DMS153 treated with DMSO at 0.1 percent for 48 hours (cell line): Measurements from ENCODE around the gene C18orf54.
"Not testable (repeated sequence)": the region's sequence is repeated elsewhere in the genome, so short reads cannot be mapped to it uniquely, and the experiment has no call there.

Source experiments
- DNase-seq: peaks from one replicate; lab custom pipeline; 2025; ENCODE audit not compliant: unreplicated experiment; lab: John Stamatoyannopoulos, UW

The C18orf54 gene

DNA sequence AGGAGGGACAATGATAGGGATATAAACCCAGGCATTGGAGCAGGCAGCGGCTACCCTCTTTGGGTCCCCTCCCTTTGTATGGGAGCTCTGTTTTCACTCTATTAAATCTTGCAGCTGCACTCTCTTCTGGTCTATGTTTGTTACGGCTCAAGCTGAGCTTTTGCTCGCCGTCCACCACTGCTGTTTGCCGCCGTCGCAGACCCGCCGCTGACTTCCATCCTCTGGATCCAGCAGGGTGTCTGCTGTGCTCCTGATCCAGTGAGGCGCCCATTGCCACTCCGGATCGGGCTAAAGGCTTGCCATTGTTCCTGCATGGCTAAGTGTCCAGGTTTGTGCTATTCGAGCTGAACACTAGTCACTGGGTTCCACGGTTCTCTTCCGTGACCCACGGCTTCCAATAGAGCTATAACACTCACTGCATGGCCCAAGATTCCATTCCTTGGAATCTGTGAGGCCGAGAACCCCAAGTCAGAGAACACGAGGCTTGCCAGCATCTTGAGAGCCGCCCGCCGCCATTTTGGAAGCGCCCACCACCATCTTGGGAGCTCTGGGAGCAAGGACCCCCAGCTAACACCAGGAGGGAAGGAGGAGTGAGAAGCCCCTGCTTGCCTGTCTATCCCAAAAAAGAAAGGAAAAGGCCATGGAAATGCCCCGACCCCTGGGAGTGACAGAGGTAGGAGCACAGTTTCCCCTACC is 29.2 kb downstream of the C18orf54 start:
- DNase-seq, result not testable (repeated sequence)

DNA sequence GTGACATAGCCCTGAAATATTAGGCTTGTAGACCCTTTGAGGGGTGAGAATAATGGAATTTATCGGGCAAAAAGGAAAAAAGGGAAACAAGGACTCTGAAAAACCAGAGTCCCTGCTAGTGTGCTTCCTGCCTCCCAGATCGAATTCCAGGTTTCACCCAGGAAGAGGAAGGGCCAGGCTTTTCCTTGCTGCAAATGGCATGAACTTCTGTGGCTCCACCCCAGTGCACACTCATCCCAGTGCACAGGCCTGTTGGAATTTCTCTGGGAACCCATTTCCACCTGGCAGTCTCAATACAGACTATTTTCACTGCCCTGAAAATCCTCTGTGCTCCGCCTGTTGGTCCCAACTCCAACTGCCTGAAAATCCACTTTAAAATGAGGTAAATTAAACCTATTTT is 29.9 kb downstream of the C18orf54 start:
- no peak for DNase-seq

DNA sequence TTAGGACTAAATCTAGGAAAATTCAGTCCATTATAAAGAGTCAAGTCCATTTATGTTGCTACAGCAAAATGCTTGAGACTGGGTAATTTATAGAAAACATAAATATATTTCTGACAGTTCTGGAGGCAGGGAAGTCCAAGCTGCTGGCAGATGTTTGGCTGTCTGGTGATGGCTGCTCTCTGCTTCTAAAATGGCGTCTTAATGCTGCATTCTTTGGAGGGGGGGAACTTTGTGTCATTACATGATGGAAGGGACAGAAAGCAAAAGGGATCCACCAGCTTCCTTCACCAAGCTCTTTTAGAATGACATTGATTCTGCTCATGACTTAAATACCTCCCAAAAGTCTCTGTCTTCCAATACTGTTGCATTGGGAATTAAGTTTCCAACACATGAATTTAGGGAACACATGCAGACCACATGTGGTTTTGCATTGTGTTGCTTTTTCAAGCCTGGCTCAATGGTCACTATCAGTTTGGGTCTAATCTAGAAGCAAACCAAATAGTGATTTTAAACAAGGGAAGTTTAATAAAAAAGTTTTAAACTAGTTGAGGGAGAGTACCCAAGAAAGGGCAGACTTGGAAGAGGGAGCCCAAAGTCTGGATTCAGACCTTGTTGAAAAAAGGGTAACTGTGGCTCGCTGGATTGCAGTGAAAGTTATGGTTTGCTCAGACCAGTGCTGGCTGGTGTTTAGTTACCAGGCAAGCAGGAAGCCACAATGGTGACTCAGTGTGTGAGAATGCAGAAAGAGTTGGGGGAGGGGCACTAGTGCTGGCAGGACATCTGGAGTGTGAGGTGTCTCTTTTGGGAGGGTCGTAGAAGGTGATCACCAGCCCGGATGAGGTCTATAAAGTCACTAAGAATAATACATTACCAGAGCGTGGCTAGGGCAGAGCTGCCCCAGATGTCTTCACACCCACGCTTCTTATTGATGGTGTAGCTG is 30.8 kb downstream of the C18orf54 start:
- DNase-seq, result no peak

DNA sequence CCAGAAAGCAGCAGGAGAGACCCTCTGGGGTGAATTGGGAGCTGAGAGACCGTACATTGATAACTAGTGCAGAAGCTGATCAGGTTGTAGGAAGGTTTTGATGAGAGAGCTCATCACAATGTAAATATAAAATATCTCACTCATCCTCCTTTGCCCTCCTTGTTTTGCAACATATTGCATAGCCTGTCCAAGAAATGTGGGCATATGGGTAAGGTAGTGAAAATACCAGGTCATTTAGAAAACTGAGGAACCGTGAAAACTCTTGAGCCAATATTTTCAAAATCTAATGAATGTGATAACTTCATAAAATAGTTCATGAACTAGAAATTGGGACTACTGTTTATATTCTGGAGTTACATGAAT is 31.4 kb downstream of the C18orf54 start:
- DNase-seq, result no peak

DNA sequence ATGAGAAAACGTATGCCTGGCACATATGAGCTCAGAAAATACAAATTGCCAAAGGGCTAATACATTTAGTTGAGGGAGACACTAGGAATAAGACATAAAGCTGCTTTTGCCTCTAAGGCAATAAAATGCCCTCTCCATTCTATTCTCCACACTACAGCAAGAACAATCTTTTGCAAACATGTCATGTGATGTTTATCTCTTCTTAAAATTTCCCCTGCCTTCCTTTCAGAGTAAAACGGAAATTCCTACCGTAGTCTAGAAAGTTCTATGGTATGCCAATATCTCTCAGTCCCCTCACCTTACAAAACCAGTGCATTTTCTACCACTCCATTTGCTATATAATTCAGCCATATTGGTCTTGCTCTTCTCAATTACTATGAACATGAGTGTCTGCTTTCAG is 33.1 kb downstream of the C18orf54 start:
- DNase-seq, result no peak

DNA sequence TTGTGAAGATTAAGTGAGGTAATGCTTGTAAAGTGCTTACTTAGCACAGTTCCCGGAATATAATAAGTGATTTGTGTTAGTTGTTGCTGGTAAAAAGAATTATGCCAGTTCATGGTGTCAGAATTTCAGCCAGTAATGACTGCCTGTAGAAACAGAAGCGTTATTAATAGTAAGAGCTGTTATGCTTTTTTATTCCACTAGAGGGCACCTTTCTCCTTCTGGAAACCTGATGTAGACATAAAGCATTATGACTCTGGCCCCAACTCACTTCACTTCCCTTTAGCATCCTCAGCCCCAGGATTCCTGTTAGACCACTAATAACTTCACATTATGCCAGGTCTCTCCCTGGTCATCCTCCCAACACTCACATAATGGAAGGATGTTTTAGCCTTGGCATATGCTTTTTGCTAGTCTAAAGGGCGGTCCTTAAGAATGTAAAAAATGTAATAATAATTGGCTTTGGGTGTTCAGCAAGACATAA is 34.9 kb downstream of the C18orf54 start:
- DNase-seq, result peak; percentile 51

DNA sequence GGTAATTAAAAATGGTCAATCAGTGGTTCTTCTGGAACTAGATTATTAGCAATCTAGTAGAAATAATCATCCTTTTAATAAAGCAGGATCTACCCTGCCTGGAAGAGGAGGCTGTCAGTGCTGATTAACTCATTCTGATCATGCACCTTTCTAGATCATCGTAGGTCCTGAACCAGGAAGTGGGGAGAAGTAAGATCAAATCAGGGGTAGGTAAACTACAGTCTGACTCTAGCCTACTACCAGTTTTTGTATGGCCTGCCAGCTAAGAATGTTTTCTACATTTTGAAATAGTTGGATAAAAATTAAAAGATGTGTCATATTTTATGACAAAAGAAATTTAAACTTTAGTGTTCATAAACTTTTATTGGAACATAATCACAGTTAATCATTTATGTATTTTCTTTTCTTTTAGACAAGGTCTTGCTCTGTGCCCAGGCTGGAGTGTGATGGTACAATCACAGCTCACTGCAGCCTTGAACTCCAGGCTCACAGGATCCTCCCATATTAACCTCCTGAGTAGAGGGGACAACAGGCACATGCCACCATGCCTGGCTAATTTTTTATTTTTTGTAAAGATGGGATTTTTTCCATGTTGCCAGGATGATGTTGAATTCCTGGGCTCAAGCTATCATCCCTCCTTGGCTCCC is 36.1 kb downstream of the C18orf54 start:
- DNase-seq, result no peak

DNA sequence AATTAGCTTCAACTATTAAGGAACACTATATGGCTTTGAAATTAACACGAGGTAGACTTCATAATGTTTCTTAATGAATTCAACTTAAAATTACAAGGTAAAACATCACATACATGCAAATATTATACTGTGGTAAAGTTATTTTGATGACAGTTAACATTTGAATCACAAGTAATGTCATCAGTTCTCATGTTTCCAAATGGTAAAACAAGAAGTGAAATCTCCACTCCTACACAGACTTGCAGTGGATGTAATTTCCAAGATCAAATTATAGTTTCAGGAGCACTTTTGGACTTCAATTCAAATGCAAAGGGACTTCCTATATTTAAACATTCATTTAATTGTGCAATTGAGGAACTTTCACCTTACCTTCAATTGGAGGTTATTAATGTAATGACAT is 39.1 kb downstream of the C18orf54 start:
- DNase-seq, result no peak

DNA sequence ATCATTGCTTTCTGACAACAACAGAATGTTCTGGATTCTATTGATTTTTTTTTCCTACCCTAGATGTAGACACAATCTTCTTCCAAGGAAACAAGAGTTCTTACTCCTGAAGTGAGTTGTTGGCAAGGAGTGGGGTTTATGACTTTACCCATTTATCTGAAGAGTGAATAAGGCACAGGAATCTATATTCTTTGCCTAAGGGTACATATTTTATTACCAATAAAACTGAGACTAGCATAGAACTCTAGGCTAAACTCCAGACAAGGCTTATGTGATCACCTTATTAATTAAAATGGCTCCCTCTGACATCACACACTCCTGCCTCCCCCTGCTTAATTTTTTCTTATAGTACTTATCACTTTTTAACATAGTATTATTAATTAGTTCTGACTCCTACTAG is 47.6 kb downstream of the C18orf54 start:
- no peak for DNase-seq

DNA sequence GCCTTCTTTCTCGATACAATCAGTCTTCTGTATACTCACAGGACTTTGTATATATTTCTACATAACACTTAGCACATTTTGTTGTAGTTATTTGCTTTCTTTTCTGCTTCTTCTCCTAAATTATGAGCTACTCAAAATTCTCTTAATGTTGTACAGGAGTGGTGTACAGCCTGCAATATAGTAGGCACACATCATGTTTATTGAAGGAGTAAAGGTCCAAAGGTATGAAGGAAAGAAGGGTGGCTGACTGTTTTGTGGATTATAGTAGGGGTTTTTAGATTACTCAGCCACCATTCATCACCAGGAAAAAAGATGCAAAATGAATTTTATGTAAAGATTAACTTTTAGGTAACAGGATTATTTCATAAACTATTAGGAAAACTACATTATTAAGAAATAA is 54.1 kb downstream of the C18orf54 start:
- DNase-seq, result no peak

DNA sequence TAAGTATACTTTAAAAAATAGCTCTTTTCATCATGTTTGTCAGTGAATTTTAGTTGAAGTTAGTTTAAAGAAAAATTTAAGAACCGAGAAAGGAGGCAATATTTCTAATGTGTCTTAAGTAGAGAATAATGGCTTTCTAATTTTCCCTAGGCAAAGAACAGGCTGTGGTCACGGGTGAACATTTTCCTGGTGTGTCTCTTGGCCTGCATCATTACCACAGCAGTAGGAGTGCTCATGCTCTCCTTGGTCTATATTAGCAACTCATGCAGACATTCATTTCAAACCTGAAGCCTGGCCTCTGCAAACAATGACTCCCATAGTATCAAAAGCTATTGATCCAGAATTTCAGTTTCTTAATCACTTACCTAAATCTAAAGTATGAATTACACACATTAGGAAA is 57.4 kb downstream of the C18orf54 start:
- no peak for DNase-seq

DNA sequence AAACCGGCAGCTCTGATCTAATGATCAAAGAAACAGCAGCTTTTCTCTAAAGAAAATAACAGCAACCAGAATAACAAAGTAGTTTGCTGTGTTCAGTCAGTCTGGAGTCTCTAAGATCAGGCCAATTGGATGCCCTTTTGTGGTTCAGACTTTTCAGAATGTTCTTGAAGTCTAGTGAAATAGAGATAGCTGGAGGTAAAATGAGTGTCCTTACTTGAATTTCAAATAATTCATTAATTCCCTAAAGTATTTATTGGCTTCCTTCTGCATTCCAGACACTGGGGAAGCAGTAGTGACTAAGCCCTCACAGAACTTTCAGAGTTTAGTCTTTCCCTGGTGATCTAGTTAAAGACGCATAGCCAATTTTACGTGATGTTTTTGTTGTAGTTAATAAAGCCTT is 58.7 kb downstream of the C18orf54 start:
- DNase-seq, result no peak

DNA sequence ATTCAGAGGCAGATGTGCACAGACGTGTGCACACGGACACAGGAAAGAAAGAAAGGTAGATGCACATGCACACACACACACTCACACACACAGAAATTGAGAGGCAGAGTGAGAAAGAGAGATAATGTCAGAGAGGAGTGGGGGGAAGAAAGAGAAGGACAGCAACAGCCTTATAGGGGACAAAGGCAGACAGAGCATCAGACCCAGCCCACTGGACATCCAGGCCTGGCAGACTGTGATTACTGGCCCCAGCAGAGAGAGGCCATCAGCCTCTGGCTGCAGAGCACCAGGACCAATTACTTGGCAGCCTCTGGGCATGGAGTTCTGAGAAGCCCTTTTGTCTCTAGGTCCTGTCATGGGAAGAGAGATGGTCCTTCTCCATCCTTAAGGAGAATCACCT is 66.1 kb downstream of the C18orf54 start:
- DNase-seq, result no peak

DNA sequence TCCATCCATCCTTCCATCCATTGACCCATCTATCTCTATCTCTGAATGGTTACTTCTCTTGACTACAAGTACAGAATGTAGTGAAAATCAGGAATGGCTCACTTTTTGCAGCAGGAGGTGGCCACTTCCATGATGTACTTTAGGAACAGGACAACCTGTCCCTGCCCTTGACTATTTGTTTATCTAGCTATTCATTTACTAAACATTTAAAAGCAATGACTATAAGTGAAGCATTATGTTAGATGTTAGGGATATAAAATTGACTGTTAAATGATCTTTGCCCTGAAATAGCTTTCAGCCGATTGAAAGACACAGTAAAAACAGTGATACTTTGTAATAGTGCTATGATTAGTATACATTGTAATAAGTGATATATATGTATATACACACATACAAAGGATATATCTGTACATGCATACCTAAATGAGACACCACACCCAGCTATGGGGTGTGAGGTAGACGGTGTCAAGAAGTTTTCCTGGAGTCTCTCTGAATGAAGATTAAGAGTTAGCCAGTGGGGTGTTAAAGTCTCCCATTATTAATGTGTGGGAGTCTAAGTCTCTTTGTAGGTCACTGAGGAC is 68.5 kb downstream of the C18orf54 start:
- DNase-seq, result no peak
